H9 (cell line): ENCODE results near the gene DHRS7B. TPM values are rescaled to one million over a fixed set of nuclear protein-coding genes. Genes with fewer than 3 reads are reported as not detected.

Source experiments
- DNase-seq: peaks from one replicate; pipeline ENCODE4 v3.0.0-alpha.2; 2017
- H2AFZ ChIP-seq: one replicate; pipeline ENCODE4 v1.6.1; 2013; ENCODE audit warnings: mild to moderate bottlenecking, low read length, control low read depth, moderate library complexity
- H2AK5ac ChIP-seq: 2 replicates; pipeline ENCODE4 v1.6.1; 2013; ENCODE audit warnings: low read length, control low read depth, mixed read lengths; ENCODE audit not compliant: insufficient read length
- H2BK120ac ChIP-seq: one replicate; pipeline ENCODE4 v1.6.1; 2013; ENCODE audit warnings: low read depth, mild to moderate bottlenecking, low read length, control low read depth, inconsistent platforms; ENCODE audit not compliant: poor library complexity, severe bottlenecking
- H2BK12ac ChIP-seq: 2 replicates; pipeline ENCODE4 v1.6.1; 2013; ENCODE audit warnings: low read length, control low read depth, mixed read lengths, low read depth; ENCODE audit not compliant: insufficient read length
- H2BK15ac ChIP-seq: 2 replicates; pipeline ENCODE4 v1.6.1; 2013; ENCODE audit warnings: low read depth, low read length, control low read depth
- H2BK20ac ChIP-seq: one replicate; pipeline ENCODE4 v1.6.1; 2013; ENCODE audit warnings: low read depth, mild to moderate bottlenecking, low read length, control low read depth, inconsistent platforms; ENCODE audit not compliant: poor library complexity, severe bottlenecking
- H2BK5ac ChIP-seq: 2 replicates; pipeline ENCODE4 v1.6.1; 2013; ENCODE audit warnings: low read length, control low read depth, mixed read lengths; ENCODE audit not compliant: insufficient read length
- H3K14ac ChIP-seq: 2 replicates; pipeline ENCODE4 v1.6.1; 2013; ENCODE audit warnings: low read length, control low read depth; ENCODE audit not compliant: insufficient read depth
- H3K18ac ChIP-seq: 2 replicates; pipeline ENCODE4 v1.6.1; 2013; ENCODE audit warnings: low read depth, mild to moderate bottlenecking, mixed read lengths, low read length, control low read depth; ENCODE audit not compliant: insufficient read length
- H3K23ac ChIP-seq: 2 replicates; pipeline ENCODE4 v1.6.1; 2013; ENCODE audit warnings: low read length, control low read depth, mixed read lengths, low read depth; ENCODE audit not compliant: insufficient read length
- H3K23me2 ChIP-seq: 2 replicates; pipeline ENCODE4 v1.6.1; 2013; ENCODE audit warnings: low read depth, mild to moderate bottlenecking, mixed read lengths, low read length, control low read depth; ENCODE audit not compliant: insufficient read length, poor library complexity, severe bottlenecking
- H3K27ac ChIP-seq: 2 replicates; pipeline ENCODE4 v1.5.1; 2013; ENCODE audit warnings: low read length, control low read depth, mixed read lengths, low read depth; ENCODE audit not compliant: insufficient read length
- H3K27me3 ChIP-seq: 2 replicates; pipeline ENCODE4 v1.6.1; 2013; ENCODE audit warnings: low read length, control low read depth, inconsistent platforms; ENCODE audit not compliant: insufficient read depth
- H3K4ac ChIP-seq: 2 replicates; pipeline ENCODE4 v1.6.1; 2013; ENCODE audit warnings: low read depth, mild to moderate bottlenecking, control low read depth, inconsistent platforms, low read length, moderate library complexity
- H3K4me1 ChIP-seq: 2 replicates; pipeline ENCODE4 v1.6.1; 2013; ENCODE audit warnings: low read length, control low read depth, inconsistent platforms; ENCODE audit not compliant: insufficient read depth
- H3K4me2 ChIP-seq: 2 replicates; pipeline ENCODE4 v1.6.1; 2013; ENCODE audit warnings: low read length, control low read depth, mixed read lengths; ENCODE audit not compliant: insufficient read length, insufficient read depth
- H3K56ac ChIP-seq: 2 replicates; pipeline ENCODE4 v1.6.1; 2013; ENCODE audit warnings: low read depth, mild to moderate bottlenecking, mixed read lengths, low read length, control low read depth; ENCODE audit not compliant: insufficient read length
- H3K79me1 ChIP-seq: 2 replicates; pipeline ENCODE4 v1.6.1; 2013; ENCODE audit warnings: low read depth, mild to moderate bottlenecking, moderate library complexity, low read length, control low read depth, inconsistent platforms; ENCODE audit not compliant: insufficient read depth, poor library complexity, severe bottlenecking
- H3K79me2 ChIP-seq: 2 replicates; pipeline ENCODE4 v1.6.1; 2013; ENCODE audit warnings: low read length, control low read depth, inconsistent platforms; ENCODE audit not compliant: insufficient read depth
- H3K9ac ChIP-seq: 2 replicates; pipeline ENCODE4 v1.6.1; 2013; ENCODE audit warnings: low read length, control low read depth, mixed read lengths; ENCODE audit not compliant: insufficient read length; ENCODE audit errors: extremely low read depth
- H3K9me3 ChIP-seq: one replicate; pipeline ENCODE4 v1.6.1; 2013; ENCODE audit warnings: low read depth, low read length, inconsistent platforms; ENCODE audit not compliant: control insufficient read depth
- H3T11ph ChIP-seq: one replicate; pipeline ENCODE4 v1.6.1; 2013; ENCODE audit warnings: mild to moderate bottlenecking, low read length, control low read depth, inconsistent platforms
- H4K20me1 ChIP-seq: one replicate; pipeline ENCODE4 v1.6.1; 2013; ENCODE audit not compliant: control insufficient read depth, insufficient read length, insufficient read depth
- H4K5ac ChIP-seq: 2 replicates; pipeline ENCODE4 v1.6.1; 2013; ENCODE audit warnings: low read depth, mild to moderate bottlenecking, mixed read lengths, low read length, control low read depth; ENCODE audit not compliant: insufficient read length
- H4K8ac ChIP-seq: replicated peaks from 2 replicates; pipeline ENCODE4 v1.6.1; 2013; ENCODE audit warnings: low read length, control low read depth, mixed read lengths, low read depth; ENCODE audit not compliant: insufficient read length
- H4K91ac ChIP-seq: 2 replicates; pipeline ENCODE4 v1.6.1; 2013; ENCODE audit warnings: low read depth, mild to moderate bottlenecking, moderate library complexity, mixed read lengths, low read length, control low read depth; ENCODE audit not compliant: insufficient read length
- H3K27ac Mint-ChIP-seq, 3 experiments: 2 replicates in 2 of 3; 3 replicates in 1 of 3; pipeline ENCODE4 v1.8.0; 2020 to 2021; ENCODE audit warnings: mixed read lengths in 3 of 3, mild to moderate bottlenecking in 1 of 3, moderate library complexity in 1 of 3
- H3K27me3 Mint-ChIP-seq: 2 replicates; pipeline ENCODE4 v1.8.0; 2021; ENCODE audit warnings: low read depth, mild to moderate bottlenecking, moderate library complexity, mixed read lengths
- H3K36me3 Mint-ChIP-seq, 3 experiments: 2 replicates in 2 of 3; 3 replicates in 1 of 3; pipeline ENCODE4 v1.8.0; 2020 to 2021; ENCODE audit warnings: low read depth in 3 of 3, mixed read lengths in 3 of 3; ENCODE audit not compliant: insufficient read depth in 1 of 3
- H3K4me1 Mint-ChIP-seq, 2 experiments: 2 replicates each; pipeline ENCODE4 v1.8.0; 2020; ENCODE audit warnings: mixed read lengths in 2 of 2
- H3K4me3 Mint-ChIP-seq, 2 experiments: 2 replicates in 1 of 2; 3 replicates in 1 of 2; pipeline ENCODE4 v1.8.0; 2020 to 2021; ENCODE audit warnings: mild to moderate bottlenecking in 2 of 2, mixed read lengths in 2 of 2, moderate library complexity in 1 of 2
- H3K9me3 Mint-ChIP-seq, 2 experiments: 2 replicates in 1 of 2; 3 replicates in 1 of 2; pipeline ENCODE4 v1.8.0; 2020; ENCODE audit warnings: mild to moderate bottlenecking in 2 of 2, mixed read lengths in 2 of 2, moderate library complexity in 1 of 2
- CTCF ChIP-seq: fragments of 200-600 bp; sonication (generic); conservative IDR thresholded peaks from 3 replicates; pipeline ENCODE4 v1.8.0; 2021; ENCODE audit warnings: antibody characterized with exemption, mild to moderate bottlenecking
- WGBS: extraction: QIAGEN DNeasy Blood & Tissue Kit; methylation state at CpG from one replicate; pipeline ENCODE4 v1.1.7; 2013; ENCODE audit warnings: missing lambda C conversion rate, low lambda C conversion rate, mixed read lengths; ENCODE audit not compliant: insufficient read length; ENCODE audit errors: extremely low coverage; 5-methylcytosine and 5-hydroxymethylcytosine counted together
- total RNA-seq: library from RNA; stranded (reverse); gene quantifications from 2 replicates; pipeline ENCODE4 v1.2.1, GENCODE V29; 2021

The DHRS7B gene
- total RNA-seq, 1 experiment from 2014 or later: 20.3 TPM

GRCh38 chr17:21077281-21077680, 49.5 kb upstream of the DHRS7B start:
- H3K4me2 ChIP-seq: no peak overlapping the region
- no peaks in the 10 kb centered on the region for H3K23me2 ChIP-seq
- no peak overlapping the region for H2AFZ ChIP-seq
- no peaks in the 10 kb centered on the region for H3K79me1 ChIP-seq
- peaks cover 0 to 8% (median 2%) of the 10 kb centered on the region in 3 experiments; a peak in 3 of 7 replicates for H3K36me3 Mint-ChIP-seq
- H4K20me1 ChIP-seq: no peaks in the 10 kb centered on the region
- TF ChIP-seq CTCF: no peak
- no peak overlapping the region for H4K8ac ChIP-seq
- no peaks in the 10 kb centered on the region for H3K79me2 ChIP-seq
- H3K4me1 ChIP-seq: no peaks in the 10 kb centered on the region
- peak overlapping the region in 1 of 3 experiments; percentile 46; a peak in 2 of 7 replicates for H3K27ac Mint-ChIP-seq
- H3K14ac ChIP-seq: no peak overlapping the region
- no peak overlapping the region for H4K5ac ChIP-seq
- H3K27me3 ChIP-seq: no peaks in the 10 kb centered on the region
- H3K4me1 Mint-ChIP-seq: peaks cover 26 to 38% of the 10 kb centered on the region in 2 experiments
- no peak overlapping the region for H3K56ac ChIP-seq
- no peak overlapping the region for H3K23ac ChIP-seq
- peaks cover 10 to 12% of the 10 kb centered on the region in 2 experiments; a peak in 4 of 5 replicates for H3K9me3 Mint-ChIP-seq
- no peak overlapping the region for H3K4ac ChIP-seq
- H2BK15ac ChIP-seq: no peak overlapping the region
- H2AK5ac ChIP-seq: no peak overlapping the region
- no peaks in the 10 kb centered on the region; the same call in 1 of the 2 replicates for H3K27me3 Mint-ChIP-seq
- H3K18ac ChIP-seq: no peak overlapping the region
- DNase-seq: no peak
- no peak overlapping the region for H2BK12ac ChIP-seq
- H3K4me3 Mint-ChIP-seq: no peak overlapping the region
- no peak overlapping the region for H2BK120ac ChIP-seq
- H2BK20ac ChIP-seq: no peak overlapping the region
- no CpG with 5 or more reads among the region's 2 CpGs for WGBS
- H4K91ac ChIP-seq: no peak overlapping the region
- no peak overlapping the region for H3K9ac ChIP-seq
- no peak overlapping the region for H2BK5ac ChIP-seq
- H3T11ph ChIP-seq: no peak overlapping the region
- H3K27ac ChIP-seq: no peak overlapping the region
- no peaks in the 10 kb centered on the region for H3K9me3 ChIP-seq
